ENCODE results near the gene AKAP6.
"Not testable (repeated sequence)": the region's sequence is repeated elsewhere in the genome, so short reads cannot be mapped to it uniquely, and the experiment has no call there.

The AKAP6 gene

GRCh38 chr14:32571995-32572866, 243.1 kb downstream of the AKAP6 start:
- H3K4me3 ChIP-seq (ENCODE audit: low read depth, low read length) = no peak overlapping the region
- TF ChIP-seq CTCF (conservative IDR thresholded peaks at IDR 0.05; ENCODE audit: low read depth, low read length) = no peak
- no peak for DNase-seq (ENCODE audit: low read depth)

DNA sequence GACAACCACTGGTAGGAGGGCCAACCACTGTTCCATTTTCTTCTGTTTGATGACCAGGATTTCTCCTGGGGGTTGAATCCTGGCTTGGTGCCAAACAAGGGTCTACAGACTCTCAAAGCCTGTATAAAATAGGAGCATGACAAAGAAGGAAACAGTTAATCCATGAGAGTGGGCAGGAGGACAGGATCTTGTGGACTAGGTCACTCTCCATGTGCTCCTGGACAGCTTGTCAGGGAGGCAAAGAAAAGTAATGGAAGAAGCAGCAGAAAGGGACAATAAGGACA, 243.7 kb downstream of the AKAP6 start:
- TF ChIP-seq CTCF (conservative IDR thresholded peaks at IDR 0.05; ENCODE audit: low read depth, low read length) = no peak
- H3K4me3 ChIP-seq (ENCODE audit: low read depth, low read length) = no peak overlapping the region
- DNase-seq (ENCODE audit: low read depth) = no peak

DNA sequence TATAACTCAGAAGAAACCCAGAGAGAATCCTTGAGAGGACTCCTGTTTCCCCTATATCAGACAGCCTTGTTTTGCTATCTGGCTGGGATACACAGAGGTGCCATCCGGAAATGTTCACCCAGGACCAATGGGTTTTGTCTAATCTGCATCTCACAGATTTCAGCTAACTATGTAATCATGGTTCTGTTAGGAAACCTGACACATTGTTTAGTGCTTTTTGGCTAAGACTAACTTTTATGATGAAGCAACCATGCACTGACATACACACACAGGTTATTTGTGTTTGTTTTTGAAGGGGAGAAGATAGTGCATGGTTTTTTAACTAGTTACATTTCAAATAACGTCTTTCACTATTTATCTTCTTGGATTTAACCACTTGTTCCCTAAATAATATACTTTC, 245.2 kb downstream of the AKAP6 start:
- TF ChIP-seq CTCF (conservative IDR thresholded peaks at IDR 0.05; ENCODE audit: low read depth, low read length) = no peak

GRCh38 chr14:32576088-32576795, 247.1 kb downstream of the AKAP6 start:
- peak overlapping the region; percentile 20 for H3K4me3 ChIP-seq (ENCODE audit: low read depth, low read length)
- peak; percentile 99 for TF ChIP-seq CTCF (conservative IDR thresholded peaks at IDR 0.05; ENCODE audit: low read depth, low read length)
- DNase-seq (ENCODE audit: low read depth) = peak; percentile 85

More for the DNA sequence above, 245.2 kb downstream of the AKAP6 start:
- no peak for DNase-seq (ENCODE audit: low read depth)
- H3K4me3 ChIP-seq (ENCODE audit: low read depth, low read length) = no peak overlapping the region

- no peak overlapping the region for H3K4me3 ChIP-seq (ENCODE audit: low read depth, low read length)
- no peak for TF ChIP-seq CTCF (conservative IDR thresholded peaks at IDR 0.05; ENCODE audit: low read depth, low read length)
- DNase-seq (ENCODE audit: low read depth) = no peak
Observed at GRCh38 chr14:32576977-32577376, 247.9 kb downstream of the AKAP6 start.

- H3K4me3 ChIP-seq (ENCODE audit: low read depth, low read length) = no peak overlapping the region
- no peak for DNase-seq (ENCODE audit: low read depth)
- TF ChIP-seq CTCF (conservative IDR thresholded peaks at IDR 0.05; ENCODE audit: low read depth, low read length) = no peak
Observed at GRCh38 chr14:32578181-32578580, 249.1 kb downstream of the AKAP6 start.

GRCh38 chr14:32583427-32583826, 254.3 kb downstream of the AKAP6 start:
- not testable (repeated sequence) for DNase-seq (ENCODE audit: low read depth); H3K4me3 ChIP-seq (ENCODE audit: low read depth, low read length)

All from choroid plexus epithelial cell (primary cell).